DND-41 (cell line): ENCODE data around the gene CAMSAP2.

Experiments used
- EZH2 ChIP-seq: IDR thresholded peaks from 3 replicates; pipeline ENCODE4 v1.6.1; 2012; ENCODE audit warnings: borderline replicate concordance, low read depth, mild to moderate bottlenecking, moderate library complexity, low read length, inconsistent platforms; ENCODE audit not compliant: severe bottlenecking
- TF ChIP-seq, protein P1 (sequence below): IDR thresholded peaks from 2 replicates; pipeline ENCODE4 v1.5.1; 2012; ENCODE audit warnings: borderline replicate concordance, low read length, moderate library complexity, mild to moderate bottlenecking; ENCODE audit not compliant: poor library complexity, severe bottlenecking; ENCODE audit errors: extremely low read depth

DNA sequence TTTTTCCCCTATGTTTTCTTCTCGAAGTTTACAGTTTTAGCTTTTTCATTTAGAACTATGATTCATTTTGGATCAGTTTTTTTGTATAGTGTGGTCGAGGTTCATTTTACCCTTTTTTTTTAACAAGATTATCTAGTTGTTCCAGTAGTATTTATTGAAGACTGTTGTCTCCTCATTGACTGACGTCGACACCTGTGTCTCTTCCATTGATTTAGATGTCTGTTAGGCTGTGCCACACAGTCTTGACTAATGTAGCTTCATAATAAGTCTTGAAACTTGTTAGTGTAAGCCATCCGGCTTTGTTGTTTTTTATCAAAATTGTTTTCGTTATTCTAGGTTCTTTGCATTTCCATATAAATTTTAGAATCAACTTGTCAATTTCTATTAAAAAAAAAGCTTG, 45.2 kb downstream of the CAMSAP2 start:
- TF ChIP-seq, protein P1, sequence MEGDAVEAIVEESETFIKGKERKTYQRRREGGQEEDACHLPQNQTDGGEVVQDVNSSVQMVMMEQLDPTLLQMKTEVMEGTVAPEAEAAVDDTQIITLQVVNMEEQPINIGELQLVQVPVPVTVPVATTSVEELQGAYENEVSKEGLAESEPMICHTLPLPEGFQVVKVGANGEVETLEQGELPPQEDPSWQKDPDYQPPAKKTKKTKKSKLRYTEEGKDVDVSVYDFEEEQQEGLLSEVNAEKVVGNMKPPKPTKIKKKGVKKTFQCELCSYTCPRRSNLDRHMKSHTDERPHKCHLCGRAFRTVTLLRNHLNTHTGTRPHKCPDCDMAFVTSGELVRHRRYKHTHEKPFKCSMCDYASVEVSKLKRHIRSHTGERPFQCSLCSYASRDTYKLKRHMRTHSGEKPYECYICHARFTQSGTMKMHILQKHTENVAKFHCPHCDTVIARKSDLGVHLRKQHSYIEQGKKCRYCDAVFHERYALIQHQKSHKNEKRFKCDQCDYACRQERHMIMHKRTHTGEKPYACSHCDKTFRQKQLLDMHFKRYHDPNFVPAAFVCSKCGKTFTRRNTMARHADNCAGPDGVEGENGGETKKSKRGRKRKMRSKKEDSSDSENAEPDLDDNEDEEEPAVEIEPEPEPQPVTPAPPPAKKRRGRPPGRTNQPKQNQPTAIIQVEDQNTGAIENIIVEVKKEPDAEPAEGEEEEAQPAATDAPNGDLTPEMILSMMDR: no peak
- TF ChIP-seq EZH2: no peak
